ENCODE measurements around the gene RSAD1.

GRCh38 chr17:50464121-50464520 is 14.5 kb upstream of the RSAD1 start:
- TF ChIP-seq CTCF (conservative IDR thresholded peaks at IDR 0.05) (no peak), ZFX (IDR thresholded peaks at IDR 0.05) (no peak)

Data from C4-2B (cell line).